Epithelial cell of proximal tubule (primary cell): ENCODE measurements around the gene PTGDR2. TPM values are rescaled to one million over a fixed set of nuclear protein-coding genes. Genes with fewer than 3 reads are reported as not detected.

ENCODE experiments used
- DNase-seq: peaks from one replicate; pipeline ENCODE4 v3.0.0-alpha.2; 2011; ENCODE audit warnings: low read depth
- H3K4me3 ChIP-seq: 2 replicates; pipeline ENCODE4 v1.5.1; 2011; ENCODE audit warnings: low read depth, mild to moderate bottlenecking, low read length
- total RNA-seq: library from RNA; depleted of rRNA; stranded (reverse); fragments of >200 nt; gene quantifications from 2 replicates; pipeline ENCODE4 v1.2.3, GENCODE V29; 2015
- TF ChIP-seq, protein P1 (sequence below): conservative IDR thresholded peaks from 2 replicates; pipeline ENCODE4 v1.5.1; 2012; ENCODE audit warnings: low read depth, mild to moderate bottlenecking, low read length

PTGDR2 gene
- total RNA-seq, 1 donor from 2014 or later, result not detected

DNA sequence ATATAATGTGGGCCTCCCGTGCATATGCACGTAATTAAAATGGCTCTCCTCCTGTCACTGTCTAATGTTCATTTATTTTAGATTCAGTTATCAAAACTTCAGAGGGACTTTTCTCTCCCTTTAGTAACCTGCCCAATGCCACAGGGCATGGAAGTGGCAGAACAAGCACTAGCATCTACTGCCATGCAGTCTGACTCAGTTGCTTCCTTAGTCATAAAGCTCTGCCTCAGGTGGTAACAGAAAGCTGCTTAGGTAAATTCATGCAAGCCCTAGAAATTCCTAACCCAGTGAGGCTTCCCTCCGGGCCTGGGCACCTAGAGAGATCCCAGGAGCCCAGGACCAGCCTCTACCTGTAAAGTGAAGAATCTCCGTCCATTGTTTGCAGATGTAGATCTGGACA lies 41.7 kb upstream of the PTGDR2 start:
- DNase-seq, result no peak
- H3K4me3 ChIP-seq, result no peak overlapping the region
- TF ChIP-seq, protein P1, sequence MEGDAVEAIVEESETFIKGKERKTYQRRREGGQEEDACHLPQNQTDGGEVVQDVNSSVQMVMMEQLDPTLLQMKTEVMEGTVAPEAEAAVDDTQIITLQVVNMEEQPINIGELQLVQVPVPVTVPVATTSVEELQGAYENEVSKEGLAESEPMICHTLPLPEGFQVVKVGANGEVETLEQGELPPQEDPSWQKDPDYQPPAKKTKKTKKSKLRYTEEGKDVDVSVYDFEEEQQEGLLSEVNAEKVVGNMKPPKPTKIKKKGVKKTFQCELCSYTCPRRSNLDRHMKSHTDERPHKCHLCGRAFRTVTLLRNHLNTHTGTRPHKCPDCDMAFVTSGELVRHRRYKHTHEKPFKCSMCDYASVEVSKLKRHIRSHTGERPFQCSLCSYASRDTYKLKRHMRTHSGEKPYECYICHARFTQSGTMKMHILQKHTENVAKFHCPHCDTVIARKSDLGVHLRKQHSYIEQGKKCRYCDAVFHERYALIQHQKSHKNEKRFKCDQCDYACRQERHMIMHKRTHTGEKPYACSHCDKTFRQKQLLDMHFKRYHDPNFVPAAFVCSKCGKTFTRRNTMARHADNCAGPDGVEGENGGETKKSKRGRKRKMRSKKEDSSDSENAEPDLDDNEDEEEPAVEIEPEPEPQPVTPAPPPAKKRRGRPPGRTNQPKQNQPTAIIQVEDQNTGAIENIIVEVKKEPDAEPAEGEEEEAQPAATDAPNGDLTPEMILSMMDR, result no peak

DNA sequence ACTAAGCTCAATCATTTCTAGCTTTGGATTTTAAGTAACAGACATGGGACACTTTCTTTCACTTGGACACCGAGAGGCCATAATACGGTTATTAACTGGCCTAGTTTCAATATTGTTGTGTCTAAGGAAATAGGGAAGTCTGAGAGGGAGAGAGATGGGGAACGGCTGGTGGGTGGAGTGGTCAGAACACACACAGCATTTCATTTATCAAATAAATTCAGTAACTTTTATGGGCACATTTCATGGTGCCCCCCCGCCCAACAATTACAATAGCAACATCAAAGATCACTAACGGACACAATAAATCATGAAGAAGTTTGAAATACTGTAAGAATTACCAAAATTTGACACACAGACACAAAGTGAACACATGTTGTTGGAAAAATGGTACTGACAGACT lies 39.9 kb upstream of the PTGDR2 start:
- H3K4me3 ChIP-seq, result no peak overlapping the region
- TF ChIP-seq, protein P1, result no peak
- DNase-seq, result no peak

DNA sequence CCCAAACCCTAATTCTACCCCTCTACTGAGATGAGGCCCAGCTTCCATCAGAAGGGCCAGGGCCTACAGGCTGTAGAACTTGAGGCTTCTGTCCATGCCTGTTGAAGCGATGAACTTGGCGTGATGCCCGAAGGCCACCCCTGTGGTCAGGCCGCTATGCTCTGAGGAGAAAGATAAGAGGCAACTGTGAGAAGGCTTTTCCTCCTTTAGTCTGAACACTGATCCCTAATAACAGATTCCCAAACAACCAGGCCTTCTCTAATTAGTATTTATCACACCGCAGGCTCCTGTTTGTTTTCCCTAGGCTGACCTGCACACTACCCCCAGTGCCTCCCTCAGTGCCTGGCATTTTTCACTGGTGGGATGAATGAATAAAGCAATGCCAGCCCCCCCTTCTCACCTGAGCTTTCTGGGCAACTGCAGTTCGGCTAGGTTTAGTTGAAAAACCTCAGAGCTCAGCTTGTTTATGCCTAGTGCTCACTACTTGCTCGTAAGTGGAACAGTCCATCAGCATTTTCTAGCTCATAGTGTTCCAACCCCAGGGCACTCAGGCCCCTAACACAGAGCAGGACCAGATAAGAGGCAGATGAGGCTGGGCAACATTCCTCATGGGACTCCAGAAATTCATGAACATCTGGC lies 35.5 kb upstream of the PTGDR2 start:
- no peak overlapping the region for H3K4me3 ChIP-seq
- DNase-seq, result no peak
- TF ChIP-seq, protein P1, result no peak

DNA sequence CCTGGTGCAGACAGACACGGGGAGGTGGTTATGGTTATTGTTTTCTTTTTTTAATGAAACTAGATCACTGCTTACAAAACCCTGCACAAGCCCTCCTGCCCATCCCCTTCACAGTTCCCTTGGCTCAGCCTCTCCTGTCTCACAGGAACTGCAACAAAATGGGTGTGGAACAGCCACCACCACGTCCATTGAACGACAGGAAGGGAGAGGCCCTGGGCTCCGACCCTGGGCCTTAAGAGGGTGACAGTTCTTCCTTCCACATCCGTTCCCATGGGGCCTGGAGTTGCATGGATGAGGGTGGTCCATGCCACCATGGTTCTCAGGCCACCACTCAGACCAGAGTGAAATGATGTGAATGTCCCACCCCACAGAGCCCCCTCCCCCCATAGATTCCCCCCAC lies 34.9 kb upstream of the PTGDR2 start:
- no peak for DNase-seq
- TF ChIP-seq, protein P1, result no peak
- no peak overlapping the region for H3K4me3 ChIP-seq

DNA sequence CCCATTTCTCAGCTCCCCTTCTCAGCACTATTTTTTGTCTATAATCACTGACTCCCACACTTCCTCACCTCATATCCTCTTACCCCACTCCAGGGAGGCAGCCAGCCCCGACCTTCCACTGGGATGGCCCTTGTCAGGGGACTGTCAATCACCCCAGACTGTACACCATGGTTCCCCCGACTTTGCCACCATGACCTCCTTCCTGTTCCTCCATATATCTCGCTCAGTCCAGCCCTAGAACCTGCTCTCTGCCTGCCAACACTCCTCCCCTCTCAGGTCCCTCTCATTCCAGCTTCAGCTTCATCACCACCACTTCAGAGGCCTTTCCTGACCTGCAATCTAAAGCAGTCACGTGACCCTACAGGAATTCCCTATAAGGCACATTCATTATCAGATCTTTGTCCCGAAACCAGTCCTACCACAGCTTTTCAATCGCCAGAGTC lies 34.1 kb upstream of the PTGDR2 start:
- TF ChIP-seq, protein P1, result no peak
- DNase-seq, result no peak
- no peak overlapping the region for H3K4me3 ChIP-seq

DNA sequence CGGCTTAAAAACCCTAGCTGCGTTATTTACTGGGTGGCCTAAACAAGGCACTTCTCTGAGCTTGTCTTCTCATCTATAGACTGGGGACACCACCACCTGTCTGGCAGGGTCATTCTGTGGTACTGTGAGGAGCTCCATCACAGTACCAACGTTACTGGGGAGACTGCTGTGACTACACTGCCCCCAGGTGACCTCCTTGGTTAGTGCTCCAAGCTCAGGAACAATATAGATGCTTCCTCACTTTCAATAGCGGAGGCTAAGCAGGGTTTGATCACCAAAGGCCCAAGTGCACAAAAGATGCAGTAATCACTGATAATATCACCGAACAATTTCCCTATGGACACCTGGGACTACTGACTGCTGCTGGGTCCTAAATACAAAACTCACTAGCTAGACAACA lies 31.8 kb upstream of the PTGDR2 start:
- H3K4me3 ChIP-seq, result no peak overlapping the region
- DNase-seq, result no peak
- TF ChIP-seq, protein P1, result peak; percentile 83

DNA sequence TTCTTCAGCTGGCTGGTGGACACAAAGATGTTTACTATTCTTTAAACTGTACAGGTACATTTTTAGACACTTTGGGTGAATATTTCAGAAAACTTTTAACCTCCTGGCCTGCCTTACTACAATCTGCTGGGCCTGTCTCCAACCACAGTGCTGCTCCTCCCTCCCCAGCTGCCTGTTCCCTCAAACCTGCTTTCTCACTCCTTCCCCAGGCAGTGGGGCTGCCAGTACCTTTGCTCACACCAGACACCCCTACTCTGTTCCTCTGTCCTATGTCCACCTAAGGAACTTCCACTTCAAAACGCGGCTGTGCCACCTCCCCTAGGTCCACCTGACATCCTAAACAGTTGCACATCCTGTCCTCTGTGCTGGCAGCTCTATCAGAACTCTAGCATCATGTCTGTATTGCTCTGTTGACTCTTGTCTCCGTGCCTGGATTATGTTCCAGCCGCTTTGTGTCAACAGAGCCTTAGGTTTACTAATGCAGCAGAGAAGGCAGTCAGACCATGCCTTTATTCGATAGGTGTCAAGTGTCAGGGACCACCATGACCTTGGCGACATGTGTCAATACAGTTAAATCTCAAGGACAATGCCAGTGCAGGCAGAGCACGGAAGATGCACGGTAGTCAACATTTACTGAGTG lies 25.0 kb upstream of the PTGDR2 start:
- TF ChIP-seq, protein P1, result no peak
- no peak overlapping the region for H3K4me3 ChIP-seq
- no peak for DNase-seq
